Measurements from ENCODE around the gene SIM2.

GRCh38 chr21:36741506-36741905, 42.6 kb downstream of the SIM2 start:
- no peak for TF ChIP-seq CTCF (conservative IDR thresholded peaks at IDR 0.05 in 1 of 2, IDR thresholded peaks at IDR 0.05 in 1 of 2; ENCODE audit: low read depth in 1 of 2, low read length in 2 of 2)
- no peak for TF ChIP-seq EZH2 (IDR thresholded peaks at IDR 0.05; ENCODE audit: low read length, missing control alignments)
